KMS-11 (cell line): ENCODE data around the gene CACNA1S.

Source experiments
- H2AFZ ChIP-seq: fragments of 200-600 bp; sonication (generic); 2 replicates; pipeline ENCODE4 v1.6.1; 2016; ENCODE audit warnings: antibody characterized with exemption, mixed run types, low read depth
- H3K27ac ChIP-seq: fragments of 200-600 bp; sonication (generic); 2 replicates; pipeline ENCODE4 v1.6.1; 2016; ENCODE audit warnings: mild to moderate bottlenecking, mixed run types
- H3K27me3 ChIP-seq: fragments of 200-600 bp; sonication (generic); 2 replicates; pipeline ENCODE4 v1.6.1; 2017; ENCODE audit warnings: mild to moderate bottlenecking, low read depth, mixed run types, moderate library complexity; ENCODE audit not compliant: insufficient read depth
- H3K36me3 ChIP-seq: fragments of 200-600 bp; sonication (generic); 2 replicates; pipeline ENCODE4 v1.6.1; 2017; ENCODE audit warnings: mild to moderate bottlenecking, mixed run types; ENCODE audit not compliant: insufficient read depth
- H3K4me1 ChIP-seq: fragments of 200-600 bp; sonication (generic); 2 replicates; pipeline ENCODE4 v1.6.1; 2016; ENCODE audit warnings: mild to moderate bottlenecking, low read depth, mixed run types; ENCODE audit not compliant: poor library complexity, severe bottlenecking
- H3K4me2 ChIP-seq: fragments of 200-600 bp; sonication (generic); 2 replicates; pipeline ENCODE4 v1.7.0; 2016; ENCODE audit warnings: mild to moderate bottlenecking, mixed run types
- H3K4me3 ChIP-seq: fragments of 200-600 bp; sonication (generic); IDR thresholded peaks from 2 replicates; pipeline ENCODE4 v1.6.1; 2017; ENCODE audit warnings: low read depth, low read length, mixed read lengths; ENCODE audit not compliant: insufficient read depth
- H3K79me2 ChIP-seq: fragments of 200-600 bp; sonication (generic); 2 replicates; pipeline ENCODE4 v1.6.1; 2016; ENCODE audit warnings: low read depth, mixed run types; ENCODE audit not compliant: insufficient read depth
- H3K9ac ChIP-seq: fragments of 200-600 bp; sonication (generic); 2 replicates; pipeline ENCODE4 v1.6.1; 2016; ENCODE audit warnings: mild to moderate bottlenecking, mixed run types
- H4K20me1 ChIP-seq: fragments of 200-600 bp; sonication (generic); 2 replicates; pipeline ENCODE4 v1.6.1; 2016; ENCODE audit warnings: mild to moderate bottlenecking, mixed run types; ENCODE audit not compliant: insufficient read depth
- TF ChIP-seq, protein P1 (sequence below): fragments of 200-600 bp; sonication (generic); conservative IDR thresholded peaks from 2 replicates; pipeline ENCODE4 v1.6.1; 2017; ENCODE audit warnings: low read depth, mild to moderate bottlenecking, antibody characterized with exemption, low read length, moderate library complexity, mixed read lengths

Gene CACNA1S

DNA sequence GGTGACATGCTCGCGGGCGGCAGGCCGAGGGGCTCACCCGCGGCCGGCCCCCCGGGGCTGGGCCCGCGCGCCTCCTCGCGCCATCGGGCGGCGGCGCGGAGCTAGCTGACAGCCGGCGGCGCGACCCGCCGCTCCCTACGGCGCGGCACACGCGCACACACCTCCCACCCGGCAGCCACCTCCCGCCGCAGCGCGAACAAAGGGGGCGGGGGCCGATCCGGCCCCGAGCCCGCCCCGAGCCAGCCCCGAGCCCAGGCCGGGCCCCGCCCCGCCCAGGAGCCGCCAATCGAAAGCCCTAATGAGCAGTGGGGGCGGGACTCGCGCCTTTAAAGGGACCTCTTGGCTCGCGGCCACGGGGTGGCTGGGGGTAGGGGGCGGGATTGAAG lies 88.7 kb downstream of the CACNA1S start, which contains the start of gene KIF21B:
Gene KIF21B, minus strand, starts transcription at position 198 of the 386 bp plus-strand sequence. CDS start 331 bp downstream, outside the sequence.
- H3K4me1 ChIP-seq: peaks cover 72% of the 10 kb centered on the region
- no peaks in the 10 kb centered on the region for H3K27me3 ChIP-seq
- no peaks in the 10 kb centered on the region for H3K36me3 ChIP-seq
- no peaks in the 10 kb centered on the region for H4K20me1 ChIP-seq
- H3K9ac ChIP-seq: peak within 1 kb of the TSS; percentile 71
- H3K79me2 ChIP-seq: peaks cover 42% of the 10 kb centered on the region
- TF ChIP-seq, protein P1, sequence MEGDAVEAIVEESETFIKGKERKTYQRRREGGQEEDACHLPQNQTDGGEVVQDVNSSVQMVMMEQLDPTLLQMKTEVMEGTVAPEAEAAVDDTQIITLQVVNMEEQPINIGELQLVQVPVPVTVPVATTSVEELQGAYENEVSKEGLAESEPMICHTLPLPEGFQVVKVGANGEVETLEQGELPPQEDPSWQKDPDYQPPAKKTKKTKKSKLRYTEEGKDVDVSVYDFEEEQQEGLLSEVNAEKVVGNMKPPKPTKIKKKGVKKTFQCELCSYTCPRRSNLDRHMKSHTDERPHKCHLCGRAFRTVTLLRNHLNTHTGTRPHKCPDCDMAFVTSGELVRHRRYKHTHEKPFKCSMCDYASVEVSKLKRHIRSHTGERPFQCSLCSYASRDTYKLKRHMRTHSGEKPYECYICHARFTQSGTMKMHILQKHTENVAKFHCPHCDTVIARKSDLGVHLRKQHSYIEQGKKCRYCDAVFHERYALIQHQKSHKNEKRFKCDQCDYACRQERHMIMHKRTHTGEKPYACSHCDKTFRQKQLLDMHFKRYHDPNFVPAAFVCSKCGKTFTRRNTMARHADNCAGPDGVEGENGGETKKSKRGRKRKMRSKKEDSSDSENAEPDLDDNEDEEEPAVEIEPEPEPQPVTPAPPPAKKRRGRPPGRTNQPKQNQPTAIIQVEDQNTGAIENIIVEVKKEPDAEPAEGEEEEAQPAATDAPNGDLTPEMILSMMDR: no peak
- peak within 1 kb of the TSS; percentile 99 for H3K4me3 ChIP-seq
- H2AFZ ChIP-seq: peak within 1 kb of the TSS; percentile 55
- H3K27ac ChIP-seq: peak within 1 kb of the TSS; percentile 85
- H3K4me2 ChIP-seq: peak within 1 kb of the TSS; percentile 88

DNA sequence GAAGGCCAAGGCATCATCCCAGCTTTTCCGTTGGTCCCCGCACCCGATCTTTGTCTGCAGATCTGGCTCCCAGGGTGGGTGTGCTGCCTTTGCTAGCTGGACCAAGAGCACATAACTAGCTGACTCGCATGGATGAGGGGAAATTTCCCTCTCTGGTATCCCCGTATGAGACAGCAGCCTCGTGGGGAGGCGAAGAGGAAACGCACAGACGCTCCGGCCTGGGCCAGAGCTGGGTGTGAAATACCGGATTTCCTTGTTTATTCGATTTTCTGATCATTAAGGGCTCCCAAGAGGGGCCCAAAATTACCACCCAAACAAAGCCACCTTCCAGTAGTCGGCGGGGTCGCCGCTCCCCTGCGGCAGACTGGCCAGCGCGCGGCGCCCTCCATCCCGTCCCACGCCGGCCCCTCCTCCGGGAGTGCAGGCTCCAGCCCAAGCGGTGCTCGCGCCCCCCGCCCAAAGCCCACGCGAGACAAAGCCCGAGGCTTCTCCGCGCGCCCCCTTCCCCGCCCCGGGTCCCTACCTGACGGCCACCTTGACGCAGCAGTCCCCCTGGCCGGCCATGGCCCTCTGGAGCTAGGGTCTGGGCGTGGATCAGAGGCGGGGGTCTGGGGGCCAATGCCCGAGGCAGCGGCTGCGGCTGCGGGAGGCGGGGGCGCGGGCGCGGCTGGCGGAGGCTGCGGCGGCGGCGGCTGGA lies 89.3 kb downstream of the CACNA1S start:
- peak overlapping the region; percentile 88 for H3K4me2 ChIP-seq
- H3K36me3 ChIP-seq: no peaks in the 10 kb centered on the region
- H3K27me3 ChIP-seq: no peaks in the 10 kb centered on the region
- H3K79me2 ChIP-seq: peaks cover 48% of the 10 kb centered on the region
- H3K4me3 ChIP-seq: peak overlapping the region; percentile 99
- H4K20me1 ChIP-seq: no peaks in the 10 kb centered on the region
- peak overlapping the region; percentile 85 for H3K27ac ChIP-seq
- H2AFZ ChIP-seq: peak overlapping the region; percentile 55
- TF ChIP-seq, protein P1: no peak
- H3K4me1 ChIP-seq: peaks cover 78% of the 10 kb centered on the region
- peak overlapping the region; percentile 71 for H3K9ac ChIP-seq

DNA sequence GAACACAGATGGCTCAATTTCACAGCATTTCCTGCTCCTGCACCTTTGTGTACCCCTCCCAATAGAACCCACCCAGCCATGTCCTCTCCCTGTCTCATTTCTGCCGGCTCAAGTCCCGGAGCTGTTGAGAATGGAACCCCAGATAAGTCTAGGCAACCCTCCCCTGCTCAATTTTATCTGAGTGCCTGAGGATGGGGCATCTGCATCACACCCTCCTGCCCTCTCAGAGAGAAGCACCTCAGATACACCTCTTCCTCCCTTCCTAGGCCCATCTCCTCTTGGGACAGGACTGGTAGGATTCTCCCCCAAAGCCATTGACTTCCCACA lies 89.8 kb downstream of the CACNA1S start:
- Histone ChIP-seq H3K4me3 (peak overlapping the region; percentile 99), H3K36me3 (no peaks in the 10 kb centered on the region), H3K27me3 (no peaks in the 10 kb centered on the region), H4K20me1 (no peaks in the 10 kb centered on the region), H3K4me2 (peak overlapping the region; percentile 88), H3K4me1 (peaks cover 83% of the 10 kb centered on the region), H2AFZ (peak overlapping the region; percentile 55), H3K9ac (peak overlapping the region; percentile 71), H3K79me2 (peaks cover 53% of the 10 kb centered on the region), H3K27ac (peak overlapping the region; percentile 85)
- TF ChIP-seq, protein P1: no peak

DNA sequence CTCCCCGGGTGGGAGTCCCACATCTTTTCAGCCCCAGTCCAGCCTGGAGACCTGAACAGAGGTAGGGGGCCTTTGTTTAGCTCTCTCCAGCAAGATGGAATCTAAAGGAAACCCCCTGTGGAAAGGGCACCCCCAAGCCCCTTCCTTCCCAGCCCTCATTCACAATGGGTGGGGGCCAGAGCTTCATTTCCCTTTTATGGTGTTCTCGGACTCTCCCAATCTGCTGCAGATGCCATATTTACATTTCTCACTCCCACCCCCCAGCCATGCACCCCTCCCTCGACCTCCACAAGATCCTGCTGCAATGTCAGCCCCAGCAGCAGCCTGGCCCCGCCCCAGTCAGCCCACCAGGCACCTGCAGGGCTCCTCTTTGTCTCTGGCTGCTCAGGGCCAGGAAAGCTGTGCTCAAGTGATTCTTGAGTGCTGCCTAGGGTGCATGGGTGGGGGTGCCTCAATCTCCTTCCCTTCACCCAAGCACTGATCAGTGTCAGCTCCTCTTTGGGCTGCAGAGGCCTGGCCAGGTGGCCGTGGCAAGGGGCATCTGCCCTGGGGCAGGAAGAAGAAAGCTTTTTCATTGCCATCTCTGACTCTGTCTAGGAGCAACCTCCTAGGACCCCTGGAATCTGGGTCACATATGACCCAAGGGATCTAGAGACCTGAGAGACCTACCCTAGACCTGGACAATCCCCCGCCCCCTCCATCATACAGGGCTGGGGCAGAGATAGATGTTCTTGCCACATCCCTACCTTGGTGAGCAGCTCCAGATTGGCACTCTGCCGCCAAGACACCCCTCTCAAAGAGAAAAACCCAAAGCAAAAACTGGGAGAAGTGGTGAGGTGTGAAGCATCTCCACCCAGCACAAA lies 90.4 kb downstream of the CACNA1S start:
- Histone ChIP-seq H2AFZ (peak overlapping the region; percentile 55; the same call in 1 of the 2 replicates), H3K27me3 (no peaks in the 10 kb centered on the region), H3K4me1 (peaks cover 85% of the 10 kb centered on the region), H3K27ac (peak overlapping the region; percentile 85), H4K20me1 (no peaks in the 10 kb centered on the region), H3K36me3 (no peaks in the 10 kb centered on the region), H3K9ac (peak overlapping the region; percentile 71; the same call in 1 of the 2 replicates), H3K4me3 (no peak overlapping the region), H3K79me2 (peaks cover 59% of the 10 kb centered on the region), H3K4me2 (peak overlapping the region; percentile 88)
- TF ChIP-seq, protein P1: no peak
